Prostate gland (tissue), 2 donors: ENCODE results near the gene COMMD1. TPM values are rescaled to one million over a fixed set of nuclear protein-coding genes. Genes with fewer than 3 reads are reported as not detected.

Source experiments
- DNase-seq: peaks from one replicate; pipeline ENCODE4 v3.0.0-alpha.2; 2019; ENCODE audit warnings: low spot score
- H3K27ac ChIP-seq, 2 donors: fragments of 200-600 bp; sonication (generic); 2 replicates each; pipeline ENCODE4 v1.5.1; 2017 to 2019
- H3K27me3 ChIP-seq: fragments of 200-600 bp; sonication (generic); replicated peaks from 2 replicates; pipeline ENCODE4 v1.5.1; 2019; ENCODE audit not compliant: insufficient read depth
- H3K36me3 ChIP-seq, 2 donors: fragments of 200-600 bp; sonication (generic); 1 replicate in 1 of 2; 2 replicates in 1 of 2; pipeline versions ENCODE4 v1.5.1 to v1.8.1; 2017 to 2019
- H3K4me1 ChIP-seq: fragments of 200-600 bp; sonication (generic); replicated peaks from 2 replicates; pipeline ENCODE4 v1.5.1; 2019
- H3K4me3 ChIP-seq, 2 donors: fragments of 200-600 bp; sonication (generic); 2 replicates each; pipeline ENCODE4 v1.5.1; 2017 to 2019
- H3K9me3 ChIP-seq: fragments of 200-600 bp; sonication (generic); 2 replicates; pipeline ENCODE4 v1.5.1; 2017
- CTCF ChIP-seq, 4 experiments: fragments of 200-600 bp in 2 of 4; fragments of 450-650 bp in 2 of 4; sonication (generic) in 2 of 4; IDR thresholded peaks; 1 replicate in 3 of 4; 2 replicates in 1 of 4; pipeline ENCODE4 v1.5.1; 2016 to 2019; ENCODE audit warnings: antibody characterized with exemption in 4 of 4, mild to moderate bottlenecking in 2 of 4, moderate library complexity in 2 of 4
- POLR2A ChIP-seq: fragments of 450-650 bp; IDR thresholded peaks from one replicate; pipeline ENCODE4 v1.6.1; 2016; ENCODE audit warnings: antibody characterized with exemption, mild to moderate bottlenecking
- POLR2AphosphoS5 ChIP-seq: sonication (generic); formaldehyde crosslinking; IDR thresholded peaks from one replicate; pipeline ENCODE4 v1.6.1; 2017; ENCODE audit warnings: antibody characterized with exemption
- WGBS: methylation state at CpG from one replicate; pipeline ENCODE4 v1.1.5; 2018; 5-methylcytosine and 5-hydroxymethylcytosine counted together
- intact Hi-C: fragments of 100-400 bp; cut with DNase I; formaldehyde crosslinking; loops from one replicate; pipeline ENCODE4 v1.14.2; 2022
- total RNA-seq, 2 donors: library from RNA; depleted of rRNA; stranded (reverse); fragments of >200 nt; gene quantifications; one replicate each; pipeline ENCODE4 v1.1.0, GENCODE V29; 2016

Gene COMMD1
- total RNA-seq, 2 donors from 2014 or later: 41.9 to 63.9 TPM

DNA sequence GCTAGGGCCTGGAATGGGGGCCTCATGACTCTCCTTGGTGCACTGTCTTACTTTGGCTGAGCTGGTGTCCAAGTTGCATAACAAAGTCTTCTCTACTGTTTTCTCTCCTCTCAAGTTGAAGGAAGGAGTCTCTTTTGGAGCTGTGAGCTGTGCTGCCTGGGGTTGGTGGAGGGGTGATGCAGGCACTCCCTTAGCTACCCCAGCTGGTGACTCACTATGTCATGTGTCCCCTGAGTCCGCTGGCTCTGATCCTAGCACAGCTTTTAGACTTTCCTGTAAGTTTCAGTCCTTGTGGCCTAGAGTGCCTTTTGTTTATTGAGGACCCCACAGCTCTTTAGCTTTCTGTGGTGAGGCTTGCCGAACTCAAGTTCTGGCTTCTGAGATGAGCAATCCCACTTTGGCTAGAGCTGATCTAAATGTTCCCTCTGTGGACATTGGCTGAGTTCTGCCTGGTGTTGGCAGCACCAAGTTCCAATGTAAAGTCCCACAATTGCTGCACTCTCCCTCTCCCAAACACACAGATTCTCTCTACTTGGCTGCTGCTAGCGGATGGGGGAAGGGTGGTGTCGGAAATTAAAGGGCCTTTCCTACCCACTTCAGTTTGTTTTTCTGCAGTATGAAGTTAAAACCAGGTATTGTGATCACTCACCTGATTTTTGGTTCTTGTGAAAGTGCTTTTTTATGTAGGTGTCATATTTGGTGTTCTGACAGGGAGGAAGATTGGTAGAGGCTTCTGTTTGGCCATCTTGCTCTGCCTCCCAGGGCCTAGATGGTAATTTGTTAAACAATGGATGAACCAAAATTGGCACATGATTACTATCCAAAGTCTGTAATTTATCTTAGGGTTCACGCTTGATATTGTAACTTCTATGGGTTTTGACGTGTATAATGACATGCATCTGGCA lies 83.2 kb downstream of the COMMD1 start:
- H3K27ac ChIP-seq: no peak overlapping the region
- 91% methylated on average over 6 of the region's 6 CpGs for WGBS
- intact Hi-C loops: no loop called here

DNA sequence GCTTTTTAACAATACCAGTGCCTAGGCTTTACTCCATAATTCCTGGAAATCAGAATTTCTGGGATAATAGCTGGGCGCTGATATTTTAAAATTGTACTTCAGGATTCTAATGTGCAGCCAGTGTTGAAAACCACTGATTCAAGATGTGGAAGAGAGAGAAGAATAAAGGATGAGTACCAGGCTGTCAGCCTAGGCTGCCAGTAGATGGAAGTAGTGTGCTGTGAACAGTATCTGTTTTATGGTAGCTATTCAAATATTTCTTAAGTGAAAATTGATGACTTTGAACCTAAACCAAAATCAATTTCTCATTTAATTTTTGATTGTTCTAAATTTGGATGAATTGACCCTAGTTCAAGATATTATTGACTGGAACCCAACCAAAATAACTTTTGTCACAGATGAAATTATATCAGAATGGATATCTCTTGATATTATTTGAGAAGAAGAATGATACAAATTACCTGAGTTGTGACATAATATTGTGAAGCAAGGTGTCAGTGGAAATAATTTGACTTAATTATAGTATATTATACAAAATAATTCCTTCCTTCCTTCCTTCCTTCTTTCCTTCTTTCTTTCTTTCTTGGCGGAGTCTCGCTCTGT lies 88.0 kb downstream of the COMMD1 start:
- H3K9me3 ChIP-seq: no peaks in the 10 kb centered on the region
- H3K4me1 ChIP-seq: no peaks in the 10 kb centered on the region
- H3K4me3 ChIP-seq: no peak overlapping the region

More for the DNA sequence above, 83.2 kb downstream of the COMMD1 start:
- H3K4me1 ChIP-seq: no peaks in the 10 kb centered on the region
- no peak overlapping the region for H3K4me3 ChIP-seq
- H3K9me3 ChIP-seq: no peaks in the 10 kb centered on the region
- no peaks in the 10 kb centered on the region for H3K27me3 ChIP-seq
- no peak for TF ChIP-seq CTCF (IDR thresholded peaks at IDR 0.05)
- TF ChIP-seq POLR2AphosphoS5: no peak
- no peak for TF ChIP-seq POLR2A
- no peak for DNase-seq
- H3K36me3 ChIP-seq: no peaks in the 10 kb centered on the region

GRCh38 chr2:61994531-61994930 lies 89.1 kb downstream of the COMMD1 start:
- Histone ChIP-seq H3K36me3 (no peaks in the 10 kb centered on the region), H3K4me1 (no peaks in the 10 kb centered on the region), H3K4me3 (no peak overlapping the region), H3K27ac (no peak overlapping the region), H3K27me3 (no peaks in the 10 kb centered on the region), H3K9me3 (no peaks in the 10 kb centered on the region)
- TF ChIP-seq POLR2AphosphoS5 (no peak), CTCF (IDR thresholded peaks at IDR 0.05) (no peak), POLR2A (no peak)
- intact Hi-C loops: loop anchor here (5.0 kb wide), 1 partner anchor 418 kb away; no protein-coding TSS in a partner anchor
- WGBS: 100% methylated on average over 1 of the region's 1 CpG
- no peak for DNase-seq

More for the DNA sequence above, 88.0 kb downstream of the COMMD1 start:
- H3K27me3 ChIP-seq: no peaks in the 10 kb centered on the region
- no peak for DNase-seq
- TF ChIP-seq POLR2AphosphoS5 (no peak), CTCF (IDR thresholded peaks at IDR 0.05) (peak in 3 of 4 experiments; percentile 39 to 68 (median 56)), POLR2A (no peak)
- H3K36me3 ChIP-seq: no peaks in the 10 kb centered on the region
- WGBS: 75% methylated on average over 3 of the region's 3 CpGs
- intact Hi-C loops: loop anchor here (5.0 kb wide), 1 partner anchor 419 kb away; no protein-coding TSS in a partner anchor
- H3K27ac ChIP-seq: no peak overlapping the region

- WGBS: 77% methylated on average over 4 of the region's 4 CpGs
Measured at GRCh38 chr2:61995065-61995464, 89.6 kb downstream of the COMMD1 start.

DNA sequence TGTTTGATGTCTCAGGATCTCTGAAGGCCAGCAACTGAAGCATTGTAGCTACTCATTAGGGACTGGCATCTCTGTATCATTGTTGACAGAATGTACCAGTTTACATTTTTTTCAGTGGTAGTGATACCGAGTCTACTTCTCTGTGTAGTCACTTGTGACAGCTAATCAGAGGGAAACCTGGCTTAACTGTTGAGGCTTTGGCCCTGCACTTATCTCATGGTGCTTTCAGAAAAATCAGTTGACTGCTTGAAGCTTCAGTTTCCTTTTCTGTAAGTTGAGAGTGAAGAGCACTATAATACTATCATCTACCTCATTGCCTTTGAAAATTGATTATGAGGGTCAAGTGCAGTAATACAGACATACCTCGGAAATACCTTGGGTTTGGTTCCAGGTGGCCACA lies 90.0 kb downstream of the COMMD1 start:
- no peaks in the 10 kb centered on the region for H3K36me3 ChIP-seq
- H3K4me3 ChIP-seq: no peak overlapping the region
- intact Hi-C loops: no loop called here
- H3K27ac ChIP-seq: no peak overlapping the region
- 92% methylated on average over 2 of the region's 2 CpGs for WGBS
- no peak for DNase-seq
- H3K27me3 ChIP-seq: no peaks in the 10 kb centered on the region
- no peaks in the 10 kb centered on the region for H3K9me3 ChIP-seq
- TF ChIP-seq POLR2AphosphoS5 (no peak), POLR2A (no peak), CTCF (IDR thresholded peaks at IDR 0.05) (no peak)
- H3K4me1 ChIP-seq: no peaks in the 10 kb centered on the region

More at GRCh38 chr2:61995065-61995464, 89.6 kb downstream of the COMMD1 start:
- TF ChIP-seq POLR2A: no peak
- intact Hi-C loops: no loop called here
- no peaks in the 10 kb centered on the region for H3K36me3 ChIP-seq
- H3K4me3 ChIP-seq: no peak overlapping the region
- no peak for DNase-seq
- no peak overlapping the region for H3K27ac ChIP-seq
- no peaks in the 10 kb centered on the region for H3K27me3 ChIP-seq
- H3K4me1 ChIP-seq: no peaks in the 10 kb centered on the region
- H3K9me3 ChIP-seq: no peaks in the 10 kb centered on the region
